Neutrophil (primary cell): Measurements from ENCODE around the gene LMO2.

Experiments used
- H3K27ac ChIP-seq: fragments of 200-600 bp; sonication (generic); 2 replicates; pipeline ENCODE4 v1.5.1; 2016; ENCODE audit warnings: mild to moderate bottlenecking, moderate library complexity
- H3K27me3 ChIP-seq: fragments of 200-600 bp; sonication (generic); 2 replicates; pipeline ENCODE4 v1.6.0; 2016; ENCODE audit warnings: mild to moderate bottlenecking
- H3K36me3 ChIP-seq: fragments of 200-600 bp; sonication (generic); 2 replicates; pipeline ENCODE4 v1.5.1; 2017
- H3K4me1 ChIP-seq, 2 experiments: fragments of 200-600 bp in 1 of 2; sonication (generic) in 1 of 2; 1 replicate in 1 of 2; 2 replicates in 1 of 2; pipeline versions ENCODE4 v1.5.1 to v1.6.1; 2013 to 2016; ENCODE audit warnings: low read depth in 1 of 2, low read length in 1 of 2, mild to moderate bottlenecking in 1 of 2, moderate library complexity in 1 of 2; ENCODE audit not compliant: control insufficient read depth in 1 of 2, insufficient read depth in 1 of 2
- H3K4me3 ChIP-seq, 2 experiments: fragments of 200-600 bp in 1 of 2; sonication (generic) in 1 of 2; 1 replicate in 1 of 2; 2 replicates in 1 of 2; pipeline ENCODE4 v1.5.1; 2013 to 2016; ENCODE audit warnings: low read depth in 1 of 2, low read length in 1 of 2, mild to moderate bottlenecking in 1 of 2, moderate library complexity in 1 of 2
- H3K9me3 ChIP-seq: fragments of 200-600 bp; sonication (generic); 2 replicates; pipeline ENCODE4 v1.5.1; 2016
- CTCF ChIP-seq: fragments of 200-600 bp; sonication (generic); IDR thresholded peaks from 2 replicates; pipeline ENCODE4 v1.5.1; 2016; ENCODE audit warnings: antibody characterized with exemption

LMO2 gene

GRCh38 chr11:33857933-33858371 lies 33.9 kb downstream of the LMO2 start:
- Histone ChIP-seq H3K27me3 (no peaks in the 10 kb centered on the region), H3K9me3 (no peaks in the 10 kb centered on the region), H3K27ac (peak overlapping the region; percentile 32), H3K36me3 (peaks cover 77% of the 10 kb centered on the region), H3K4me3 (no peak overlapping the region), H3K4me1 (peaks cover 0 to 3% of the 10 kb centered on the region in 2 experiments)
- peak; percentile 89 for TF ChIP-seq CTCF

GRCh38 chr11:33855500-33855899 lies 36.4 kb downstream of the LMO2 start:
- Histone ChIP-seq H3K27ac (no peak overlapping the region), H3K9me3 (no peaks in the 10 kb centered on the region), H3K4me3 (no peak overlapping the region), H3K36me3 (peaks cover 63% of the 10 kb centered on the region), H3K27me3 (no peaks in the 10 kb centered on the region), H3K4me1 (peaks cover 0 to 3% of the 10 kb centered on the region in 2 experiments)
- TF ChIP-seq CTCF: no peak

GRCh38 chr11:33848717-33849390 lies 43.0 kb downstream of the LMO2 start:
- Histone ChIP-seq H3K36me3 (peaks cover 11% of the 10 kb centered on the region), H3K4me1 (no peaks in the 10 kb centered on the region), H3K27ac (no peak overlapping the region), H3K9me3 (no peaks in the 10 kb centered on the region), H3K4me3 (no peak overlapping the region), H3K27me3 (no peaks in the 10 kb centered on the region)
- no peak for TF ChIP-seq CTCF

- Histone ChIP-seq H3K4me3 (no peak overlapping the region), H3K27ac (no peak overlapping the region), H3K9me3 (no peaks in the 10 kb centered on the region), H3K36me3 (peaks cover 4% of the 10 kb centered on the region), H3K4me1 (no peaks in the 10 kb centered on the region), H3K27me3 (no peaks in the 10 kb centered on the region)
- TF ChIP-seq CTCF: no peak
Measured at GRCh38 chr11:33847251-33847650, 44.6 kb downstream of the LMO2 start.

GRCh38 chr11:33844236-33844635 lies 47.6 kb downstream of the LMO2 start:
- H3K27ac ChIP-seq: no peak overlapping the region
- H3K4me1 ChIP-seq: no peaks in the 10 kb centered on the region
- peaks cover 14% of the 10 kb centered on the region for H3K27me3 ChIP-seq
- H3K36me3 ChIP-seq: no peaks in the 10 kb centered on the region
- no peaks in the 10 kb centered on the region for H3K9me3 ChIP-seq
- no peak overlapping the region for H3K4me3 ChIP-seq
- TF ChIP-seq CTCF: no peak
